HG02588 (cell line): ENCODE data around the gene CDK11B.
"Not testable (repeated sequence)": the region's sequence is repeated elsewhere in the genome, so short reads cannot be mapped to it uniquely, and the experiment has no call there.

ENCODE experiments used
- ATAC-seq: cut with Tn5 transposase; IDR thresholded peaks from one replicate; pipeline ENCODE4 v1.9.1; 2021; ENCODE audit warnings: mild to moderate bottlenecking, moderate library complexity; ENCODE audit not compliant: unreplicated experiment

The CDK11B gene

DNA sequence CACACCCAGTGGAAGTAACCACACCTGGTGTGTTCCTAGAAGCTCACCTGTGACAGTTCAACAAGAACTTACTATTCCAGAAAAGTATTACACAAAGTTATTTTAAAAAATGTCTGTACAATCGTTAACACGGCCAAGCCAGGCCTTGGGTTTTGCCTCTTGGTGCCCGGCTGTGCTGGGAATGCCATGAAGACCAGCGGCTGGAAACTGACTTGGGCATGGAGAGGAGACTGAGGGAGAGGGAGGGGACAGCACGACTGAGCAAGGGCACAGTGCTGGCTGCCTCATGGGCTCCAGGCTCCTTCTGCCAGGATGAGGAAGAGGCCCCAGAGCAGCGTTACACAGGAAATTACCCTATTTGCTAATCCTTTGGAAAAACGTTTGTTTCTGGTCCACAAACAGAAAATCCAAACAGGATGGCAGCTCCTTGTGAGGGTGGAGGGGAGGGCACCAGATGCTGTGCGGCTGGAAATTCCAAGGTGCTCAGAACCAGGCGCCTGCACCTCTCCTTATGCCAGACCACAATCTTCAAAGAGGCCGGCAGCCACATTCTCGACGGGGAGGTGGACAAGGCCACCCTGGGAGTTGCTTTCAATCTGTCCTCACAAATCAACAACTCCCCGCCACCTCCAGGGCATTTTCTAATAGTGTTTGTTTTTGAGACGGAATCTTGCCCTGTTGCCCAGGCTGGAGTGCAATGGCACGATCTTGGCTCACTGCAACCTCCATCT, 4.2 kb upstream of the CDK11B start:
- not testable (repeated sequence) for ATAC-seq

DNA sequence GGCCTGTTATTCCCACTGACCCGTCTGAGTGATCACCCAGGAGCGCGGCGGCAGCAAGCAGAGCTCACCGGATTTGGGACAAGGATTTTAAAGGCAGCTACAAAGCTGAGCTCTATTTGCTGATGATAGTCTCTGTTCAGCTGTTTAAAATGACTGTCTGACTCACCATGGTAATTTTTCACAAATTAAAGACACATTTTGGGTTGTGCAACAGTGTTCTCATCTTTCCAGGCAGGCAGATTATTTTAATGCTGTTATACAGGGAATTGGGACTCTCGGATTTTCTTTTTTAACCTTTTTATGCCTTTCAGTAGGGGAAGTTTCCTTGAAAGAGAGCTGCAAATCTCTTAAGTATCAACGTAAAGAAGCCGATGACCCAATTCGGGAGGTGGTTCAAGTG, 3.6 kb upstream of the CDK11B start:
- ATAC-seq = not testable (repeated sequence)

DNA sequence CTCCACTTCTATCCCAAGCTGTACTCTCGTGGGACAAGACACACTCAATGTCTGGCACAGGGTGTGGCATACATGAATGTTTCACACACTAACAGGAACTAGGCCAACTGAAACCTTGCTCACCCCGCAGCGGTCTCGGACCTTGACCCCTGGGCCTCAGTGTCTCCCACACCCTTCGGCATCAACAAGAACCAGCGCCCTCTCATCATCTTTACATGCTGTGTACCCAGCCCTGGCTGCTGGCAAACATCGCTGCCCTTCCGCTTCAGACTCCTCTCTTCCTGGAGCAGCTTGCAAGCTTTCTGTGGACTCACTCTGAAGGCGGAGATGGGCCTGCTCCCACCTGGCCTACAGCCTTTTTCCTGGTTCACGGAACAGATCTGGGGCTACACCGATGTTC, 10.5 kb downstream of the CDK11B start:
- not testable (repeated sequence) for ATAC-seq

DNA sequence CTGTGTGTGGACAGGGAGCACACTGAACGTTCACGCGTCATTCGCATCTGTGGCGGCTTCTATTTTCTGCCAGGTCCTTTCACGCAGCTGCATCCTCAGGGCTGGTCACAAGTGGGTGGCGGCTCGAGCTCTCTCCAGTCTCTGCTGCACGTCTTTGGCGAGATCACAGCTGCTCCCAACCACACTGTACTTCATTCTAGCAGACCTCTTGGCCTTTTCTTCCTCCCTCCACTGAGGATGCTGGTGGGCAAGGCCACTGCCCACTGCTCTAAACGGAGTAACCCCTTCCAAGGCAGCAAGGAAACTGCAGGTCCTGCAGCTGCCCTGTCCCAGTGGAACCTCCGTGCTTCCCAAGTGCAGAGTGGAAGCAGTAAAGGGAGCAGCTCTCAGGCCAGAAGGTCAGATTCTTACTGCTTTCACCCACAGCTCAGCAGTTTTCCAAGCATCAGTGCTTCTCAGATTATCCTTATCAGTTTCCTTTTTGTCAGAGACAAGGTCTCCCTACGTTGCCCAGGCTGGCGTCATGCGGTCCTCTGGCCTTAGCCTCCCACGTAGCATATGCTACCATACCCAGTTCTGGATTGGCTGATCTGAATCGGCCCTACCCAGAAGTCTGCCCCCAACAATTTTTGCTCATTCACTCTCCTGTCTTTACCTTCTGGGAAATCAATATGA, 11.1 kb downstream of the CDK11B start:
- not testable (repeated sequence) for ATAC-seq

DNA sequence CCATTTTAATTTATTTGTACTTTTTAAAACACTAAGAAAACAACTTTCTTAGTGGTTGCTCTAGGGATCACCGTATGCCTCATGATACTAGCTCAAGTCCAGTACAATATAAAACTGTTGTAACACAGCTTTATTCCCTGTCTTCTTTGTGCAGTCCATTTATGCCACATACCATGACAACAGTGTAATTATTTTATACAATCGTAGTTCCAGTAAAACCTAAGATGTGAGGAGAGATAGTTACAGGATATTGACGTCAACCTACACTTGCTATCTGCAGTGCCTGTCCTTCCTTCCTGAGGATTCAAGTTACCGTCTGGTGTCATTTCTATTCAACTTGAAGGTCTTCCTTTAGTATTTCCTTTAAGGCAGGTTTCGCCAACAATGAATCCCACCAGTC, 12.5 kb downstream of the CDK11B start:
- not testable (repeated sequence) for ATAC-seq

DNA sequence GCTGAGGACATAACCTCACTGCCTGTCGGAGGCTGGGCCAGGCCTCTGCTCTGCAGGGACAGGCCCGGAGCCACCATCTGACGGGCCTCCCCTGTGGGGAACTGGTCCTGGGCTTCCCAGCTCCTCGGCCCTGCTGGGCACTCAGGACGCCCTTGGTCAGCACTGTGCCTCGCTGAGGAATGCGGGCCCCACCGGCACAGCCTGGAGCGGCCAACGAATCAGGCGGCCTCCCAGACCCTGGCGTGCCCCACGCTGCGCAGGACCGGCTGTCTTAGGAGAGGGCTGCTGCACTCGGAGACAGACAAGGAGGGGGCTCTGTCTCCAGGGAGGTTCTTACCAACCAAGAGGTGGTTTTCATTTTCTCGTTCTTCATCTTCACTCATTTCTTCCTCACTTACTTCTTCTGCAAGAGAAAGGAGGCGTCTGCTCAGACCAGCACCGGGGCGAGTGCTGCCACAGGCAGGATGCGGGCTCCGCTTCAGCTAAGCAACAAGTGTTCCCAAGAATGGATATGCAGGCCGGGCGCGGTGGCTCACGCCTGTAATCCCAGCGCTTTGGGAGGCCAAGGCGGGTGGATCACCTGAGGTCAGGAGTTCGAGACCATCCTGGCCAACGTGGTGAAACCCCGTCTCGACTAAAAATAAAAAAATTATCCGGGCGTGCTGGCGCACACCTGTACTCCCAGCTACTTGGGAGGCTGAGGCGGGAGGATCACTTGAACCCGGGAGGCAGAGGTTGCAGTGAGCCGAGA, 17.9 kb downstream of the CDK11B start:
- ATAC-seq = not testable (repeated sequence)

DNA sequence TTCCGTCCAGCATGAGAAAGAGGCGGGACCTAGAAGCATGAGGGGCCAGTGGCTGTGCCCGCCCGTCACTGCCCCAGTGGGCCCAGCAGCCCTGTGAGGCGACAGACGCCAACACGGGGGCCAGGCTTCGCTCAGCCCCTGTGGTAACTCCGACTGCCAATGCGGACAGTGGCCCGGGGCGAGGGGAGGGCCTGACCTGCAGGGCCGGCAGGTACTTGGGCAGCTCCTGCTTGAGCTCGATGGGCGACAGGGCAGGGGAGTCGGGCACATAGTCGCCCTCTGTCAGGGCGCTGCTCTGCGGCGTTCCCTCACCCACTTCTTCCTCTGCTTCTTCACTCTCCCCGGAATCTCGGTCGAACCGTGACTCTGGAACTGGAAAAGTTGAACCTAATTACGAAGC, 18.7 kb downstream of the CDK11B start:
- ATAC-seq = not testable (repeated sequence)

DNA sequence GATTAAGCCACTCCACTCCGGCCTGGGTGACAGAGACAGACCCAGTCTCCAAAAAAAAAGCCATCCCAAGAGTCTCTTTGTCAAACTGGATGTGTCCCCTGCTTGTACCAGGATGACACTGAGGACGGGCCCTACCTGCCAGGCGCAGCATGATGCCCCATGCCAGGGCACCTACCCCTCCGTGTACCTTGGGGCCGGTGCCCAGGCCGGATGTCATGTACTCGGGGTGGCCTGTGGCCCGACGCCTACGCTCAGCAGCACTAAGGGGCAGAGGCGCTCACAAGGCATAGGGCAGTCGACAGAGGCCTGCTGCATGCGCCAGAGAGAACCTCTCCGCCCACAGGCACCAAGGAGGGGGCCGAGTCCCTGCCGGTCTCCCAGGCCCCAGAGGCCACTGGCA, 19.4 kb downstream of the CDK11B start:
- not testable (repeated sequence) for ATAC-seq

DNA sequence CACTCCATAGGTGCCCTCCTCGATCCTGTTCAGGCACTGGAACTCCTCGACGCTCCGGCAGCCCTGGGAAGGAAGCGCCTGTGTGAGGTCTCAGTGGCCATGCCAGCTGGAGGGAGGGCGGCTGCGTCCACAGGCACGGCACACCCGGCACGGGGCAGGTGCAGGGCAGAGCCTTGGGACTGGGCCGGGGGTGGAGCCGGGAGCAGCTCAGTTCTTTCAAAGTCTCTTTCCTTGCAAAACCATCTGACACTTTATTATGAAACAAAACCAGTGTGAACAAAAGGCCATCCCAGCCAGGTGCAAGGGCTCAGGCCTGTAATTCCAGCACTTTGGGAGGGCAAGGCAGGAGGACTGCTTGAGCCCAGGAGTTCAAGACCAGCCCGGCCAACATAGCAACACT, 20.3 kb downstream of the CDK11B start:
- not testable (repeated sequence) for ATAC-seq

DNA sequence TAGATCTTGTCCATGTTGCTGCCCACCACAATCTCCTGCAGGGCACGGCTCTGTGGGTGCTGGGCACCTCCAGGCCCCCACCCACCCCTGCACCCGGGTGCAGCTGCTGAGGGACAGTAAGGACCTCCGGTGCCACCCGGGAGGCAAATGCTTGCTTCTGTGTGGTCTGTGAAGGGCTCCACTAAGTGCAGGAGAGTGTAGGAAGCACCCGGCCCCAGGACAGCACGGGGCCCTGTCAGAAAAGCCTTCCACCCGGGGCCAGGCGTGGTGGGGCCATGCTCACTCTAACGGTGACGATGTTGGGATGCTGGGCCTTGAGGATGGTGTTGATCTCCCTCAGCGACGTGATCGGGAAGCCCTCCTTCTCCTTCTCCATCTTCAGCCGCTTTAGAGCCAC, 21.3 kb downstream of the CDK11B start:
- not testable (repeated sequence) for ATAC-seq

DNA sequence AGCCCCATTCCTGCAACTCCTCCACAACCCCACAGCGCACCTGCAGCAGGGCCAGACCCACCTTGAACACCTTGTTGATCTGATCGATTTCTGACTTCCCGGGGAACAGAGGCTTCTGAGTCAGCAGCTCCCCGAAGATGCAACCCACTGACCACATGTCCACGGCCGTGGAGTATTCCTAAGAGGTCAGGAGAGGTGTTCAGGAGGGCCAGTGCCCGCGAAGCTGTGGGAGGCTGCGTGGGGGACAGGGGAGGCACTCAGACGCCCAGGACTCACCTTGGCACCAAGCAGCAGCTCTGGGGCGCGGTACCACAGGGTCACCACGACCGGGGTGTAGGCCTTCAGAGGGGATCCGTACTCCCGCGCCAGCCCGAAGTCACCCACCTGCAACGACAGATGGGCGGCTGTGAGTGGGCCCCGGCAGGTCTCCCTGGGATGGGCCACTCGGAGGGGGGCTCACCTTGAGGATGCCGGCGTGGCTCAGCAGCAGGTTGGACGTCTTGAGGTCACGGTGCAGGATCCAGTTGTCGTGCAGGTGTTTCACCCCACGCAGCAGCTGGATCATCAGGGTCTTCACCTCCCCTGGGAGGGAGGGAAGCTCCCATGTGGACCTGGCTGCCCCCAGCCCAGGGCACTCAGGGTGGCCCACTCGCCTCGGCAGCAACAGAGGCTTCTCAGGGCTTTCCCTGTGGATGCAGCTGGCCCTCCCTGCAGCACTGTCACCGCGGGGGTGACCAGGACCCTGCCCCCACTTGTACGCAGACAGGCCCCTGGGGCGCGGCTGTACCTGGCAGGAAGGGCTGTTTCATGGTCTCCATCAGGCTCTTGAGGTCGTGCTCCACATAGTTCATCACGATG, 22.0 kb downstream of the CDK11B start:
- ATAC-seq = not testable (repeated sequence)

DNA sequence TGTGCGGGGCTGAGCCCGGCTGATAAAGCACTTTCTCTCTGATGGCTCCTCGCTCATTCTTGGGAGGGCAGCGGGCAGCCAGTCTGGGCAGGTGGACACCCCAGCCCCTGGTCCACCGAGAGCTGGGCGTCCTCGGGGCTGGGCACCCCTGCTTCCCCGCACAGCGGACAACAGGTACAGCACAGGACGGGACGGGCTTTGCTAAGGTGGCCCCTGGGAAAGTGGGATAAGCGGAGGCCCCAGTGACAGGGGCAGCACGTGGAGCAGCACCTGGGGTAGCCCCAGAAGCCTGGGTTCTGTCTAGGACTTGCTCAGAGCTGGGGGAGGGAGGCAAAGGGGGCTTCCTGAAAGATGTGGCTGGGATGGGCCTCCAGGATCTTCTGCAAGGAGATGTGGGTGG, 24.2 kb downstream of the CDK11B start:
- not testable (repeated sequence) for ATAC-seq

DNA sequence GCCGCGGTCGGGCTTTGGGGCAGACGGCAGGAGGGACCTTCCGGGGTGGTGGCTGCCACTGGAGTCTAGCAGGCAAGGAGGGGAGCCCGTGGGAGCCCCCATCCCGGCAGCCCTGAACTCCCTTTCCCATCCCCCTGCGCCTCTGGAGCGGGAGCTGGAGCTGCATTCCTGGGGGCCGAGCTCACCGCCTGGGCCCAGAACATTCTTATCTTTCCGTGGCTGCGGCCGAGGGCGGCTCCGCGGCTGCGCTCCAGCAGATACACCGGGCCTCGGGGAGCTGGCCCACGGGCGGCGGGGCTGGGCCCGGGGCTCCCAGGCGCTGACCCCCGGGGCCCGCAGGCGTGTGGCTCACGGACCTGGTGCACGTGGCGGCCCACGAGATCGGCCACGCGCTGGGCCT, 25.4 kb downstream of the CDK11B start:
- ATAC-seq = not testable (repeated sequence)

DNA sequence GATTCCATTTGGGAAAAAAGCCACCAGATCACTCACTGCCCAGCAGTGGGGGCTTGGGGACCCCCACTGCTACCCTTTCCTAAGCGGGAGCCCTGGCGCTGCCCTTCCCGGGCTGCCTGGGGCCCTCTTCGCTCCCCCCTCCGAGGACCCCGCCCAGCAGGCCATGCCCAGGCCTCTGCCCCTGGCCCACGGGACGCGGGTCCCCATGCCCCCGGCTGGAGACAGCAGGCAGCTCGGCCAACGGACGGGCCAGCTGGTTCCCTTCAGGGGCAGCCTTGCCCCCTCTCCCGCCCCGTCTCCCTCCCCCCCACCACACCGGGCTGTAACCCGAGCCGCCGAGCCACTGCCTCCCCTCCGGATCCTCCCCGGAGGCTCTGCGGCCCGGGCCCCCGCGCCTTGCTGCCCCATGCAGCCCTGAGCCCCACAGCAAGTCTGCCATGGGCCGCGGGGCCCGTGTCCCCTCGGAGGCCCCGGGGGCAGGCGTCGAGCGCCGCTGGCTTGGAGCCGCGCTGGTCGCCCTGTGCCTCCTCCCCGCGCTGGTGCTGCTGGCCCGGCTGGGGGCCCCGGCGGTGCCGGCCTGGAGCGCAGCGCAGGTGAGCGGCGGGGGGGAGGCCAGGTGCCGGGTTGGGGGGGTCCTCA, 26.9 kb downstream of the CDK11B start, which contains the start of gene MMP23B:
Gene MMP23B (plus strand): TSS at position 392 of the 639 bp plus-strand sequence. CDS start 46 bp downstream, at position 438.
- ATAC-seq = no peak

DNA sequence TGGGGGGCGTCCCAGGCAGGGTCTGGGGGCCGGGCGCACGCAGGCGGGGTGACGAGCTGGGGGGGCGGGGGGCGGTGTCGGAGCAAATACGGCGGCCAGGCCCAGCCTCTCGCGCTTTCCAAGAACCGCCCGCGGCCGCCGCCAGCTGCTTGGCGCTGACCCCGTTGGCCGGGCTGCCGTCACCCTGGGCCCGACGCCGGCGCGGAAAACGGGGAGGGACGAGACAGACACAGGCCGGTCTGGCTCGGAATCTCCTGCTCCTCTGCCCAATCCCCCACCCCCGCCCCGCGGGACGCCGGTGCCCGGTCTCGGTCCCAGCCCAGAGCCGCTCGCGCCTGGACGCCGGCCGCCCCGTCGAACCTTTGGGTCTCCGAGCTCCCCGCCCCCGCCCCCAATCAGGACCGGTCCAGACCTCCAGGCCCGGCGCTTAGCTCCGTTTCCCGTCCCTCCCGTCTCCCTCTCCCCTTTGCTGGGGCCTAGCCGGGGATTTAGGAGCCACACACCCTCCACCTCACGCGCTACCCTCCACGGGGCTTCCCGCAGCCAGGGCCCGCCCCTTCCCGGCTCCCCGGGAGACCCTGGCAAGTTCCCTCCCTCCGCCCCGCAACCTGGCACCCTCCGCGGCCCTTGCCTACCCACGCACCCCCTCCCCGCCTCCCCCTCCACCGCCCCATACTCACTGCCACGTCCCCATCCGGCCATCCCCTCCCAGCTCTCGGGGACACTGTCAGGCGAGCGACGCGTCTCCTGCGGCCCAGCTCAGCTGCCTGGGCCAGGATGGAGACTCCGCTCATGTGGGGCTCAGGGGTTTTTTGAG, 27.6 kb downstream of the CDK11B start:
- no peak for ATAC-seq

DNA sequence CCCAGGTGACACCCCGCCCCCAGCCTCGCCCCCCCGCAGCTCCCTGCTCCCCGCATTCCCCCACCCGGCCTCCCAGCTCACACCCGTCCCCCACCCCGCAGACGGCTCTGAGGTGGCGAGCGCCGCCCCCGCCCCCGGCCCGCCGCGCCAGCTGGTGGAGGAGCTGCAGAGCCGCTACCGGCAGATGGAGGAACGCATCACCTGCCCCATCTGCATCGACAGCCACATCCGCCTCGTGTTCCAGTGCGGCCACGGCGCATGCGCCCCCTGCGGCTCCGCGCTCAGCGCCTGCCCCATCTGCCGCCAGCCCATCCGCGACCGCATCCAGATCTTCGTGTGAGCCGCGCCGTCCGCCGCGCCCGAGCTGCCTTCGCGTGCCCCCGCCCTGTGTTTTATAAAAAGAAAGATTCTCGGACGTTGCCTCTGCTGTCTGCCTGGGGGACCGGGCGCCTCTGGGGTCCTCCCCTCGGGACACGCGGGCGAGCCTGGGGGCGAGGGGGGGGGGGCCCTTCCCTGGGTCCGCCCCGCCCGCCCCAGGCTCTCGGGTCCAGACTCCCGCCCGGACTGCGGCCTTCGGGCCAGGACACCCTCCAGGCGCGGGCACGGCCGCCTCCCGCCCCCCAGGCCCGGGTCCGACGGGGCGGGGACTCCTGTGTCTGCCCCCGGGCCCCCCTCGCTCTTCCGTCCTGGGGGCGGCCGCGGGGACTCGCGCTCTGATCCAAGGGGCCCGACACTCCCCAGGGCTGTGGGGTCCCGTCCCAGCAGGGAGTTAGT, 28.4 kb downstream of the CDK11B start:
- ATAC-seq = no peak

DNA sequence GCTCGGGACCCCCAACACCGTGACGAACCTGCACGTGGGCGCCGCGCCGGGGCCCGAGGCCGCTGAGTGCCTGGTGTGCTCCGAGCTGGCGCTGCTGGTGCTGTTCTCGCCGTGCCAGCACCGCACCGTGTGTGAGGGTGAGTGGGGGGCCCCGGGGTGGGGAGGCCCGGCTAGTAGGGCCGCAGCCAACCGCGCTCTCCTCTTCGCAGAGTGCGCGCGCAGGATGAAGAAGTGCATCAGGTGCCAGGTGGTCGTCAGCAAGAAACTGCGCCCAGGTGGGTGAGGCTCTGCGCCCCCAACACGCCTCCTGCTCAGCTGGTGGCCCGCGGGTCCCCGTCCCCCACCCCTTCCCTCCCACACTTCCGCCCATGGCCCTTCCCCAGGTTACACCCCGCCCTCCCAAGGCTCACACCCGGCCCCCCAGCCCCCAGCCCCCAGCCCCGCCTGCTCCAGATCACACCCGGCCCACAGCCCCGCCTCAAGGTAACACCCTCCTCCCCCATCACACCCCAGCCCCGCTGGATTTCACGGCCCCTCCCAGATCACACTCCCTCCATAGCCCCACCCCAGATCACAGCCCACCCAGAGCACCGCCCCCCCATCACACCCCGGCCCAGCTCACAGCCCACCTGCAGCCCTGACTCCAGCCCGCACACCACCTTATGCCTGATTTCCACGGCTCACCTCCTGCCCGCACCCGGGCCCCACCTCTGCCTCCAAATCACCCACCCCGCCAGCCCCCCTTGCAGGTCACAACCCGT, 29.2 kb downstream of the CDK11B start:
- no peak for ATAC-seq
